Endothelial cell of umbilical vein (primary cell): ENCODE data around the gene TRPM8. TPM values are rescaled to one million over a fixed set of nuclear protein-coding genes. Genes with fewer than 3 reads are reported as not detected.

Source experiments
- BruUV-seq: library from RNA; stranded (reverse); fragments of 400-500 nt; replicated peaks from 2 replicates; lab custom pipeline; 2021; lab: Mats Ljungman, UMichigan
- CTCF ChIA-PET: fragments of 300-600, 350-600 bp; sonication (Branson Sonifier 250); formaldehyde crosslinking; loops from one replicate; lab custom pipeline; 2021; ENCODE audit warnings: antibody characterized with exemption, inconsistent platforms; lab: Charles Lee
- POLR2A ChIA-PET: fragments of 300-600, 350-600 bp; sonication (Branson Sonifier 250); formaldehyde crosslinking; loops from one replicate; lab custom pipeline; 2021; ENCODE audit warnings: antibody characterized with exemption, inconsistent platforms; lab: Charles Lee
- DNase-seq: peaks from one replicate; pipeline ENCODE4 v3.0.0-alpha.2; 2011; ENCODE audit warnings: low read depth, low spot score
- FAIRE-seq: peaks from 2 replicates; lab custom pipeline; 2011; peaks lifted over from hg19 to GRCh38; lab: Jason Lieb, UNC
- H2AFZ ChIP-seq: 2 replicates; pipeline ENCODE4 v1.6.0; 2012; ENCODE audit warnings: low read depth, low read length, control low read depth, inconsistent platforms
- H3K27ac ChIP-seq: 2 replicates; pipeline ENCODE4 v1.5.1; 2011; ENCODE audit warnings: low read depth, mild to moderate bottlenecking, control low read depth, low read length, moderate library complexity; ENCODE audit not compliant: insufficient read depth
- H3K27me3 ChIP-seq, 2 experiments: 2 replicates each; pipeline versions ENCODE4 v1.6.0 to v1.6.1; 2011; ENCODE audit warnings: low read length in 2 of 2, mixed read lengths in 1 of 2; ENCODE audit not compliant: control insufficient read depth in 2 of 2, insufficient read depth in 2 of 2
- H3K36me3 ChIP-seq, 2 experiments: 2 replicates in 1 of 2; 3 replicates in 1 of 2; pipeline ENCODE4 v1.5.1; 2011; ENCODE audit warnings: low read length in 2 of 2, mild to moderate bottlenecking in 1 of 2, moderate library complexity in 1 of 2; ENCODE audit not compliant: control insufficient read depth in 2 of 2, insufficient read depth in 2 of 2; ENCODE audit errors: extremely low read depth in 1 of 2
- H3K4me1 ChIP-seq: 3 replicates; pipeline ENCODE4 v1.5.1; 2011; ENCODE audit warnings: mild to moderate bottlenecking, low read length; ENCODE audit not compliant: control insufficient read depth, insufficient read depth; ENCODE audit errors: extremely low read depth
- H3K4me2 ChIP-seq: 2 replicates; pipeline ENCODE4 v1.6.1; 2011; ENCODE audit warnings: low read length, control low read depth, mixed read lengths; ENCODE audit not compliant: insufficient read depth
- H3K4me3 ChIP-seq, 3 experiments: fragments of 200-600 bp in 1 of 3; sonication (generic), shearing (Covaris generic) in 1 of 3; replicated peaks in 1 of 3; 2 replicates each; pipeline ENCODE4 v1.5.1; 2011 to 2016; ENCODE audit warnings: control low read depth in 3 of 3, low read length in 3 of 3, mild to moderate bottlenecking in 2 of 3, inconsistent platforms in 1 of 3, low read depth in 1 of 3, moderate library complexity in 1 of 3; ENCODE audit not compliant: insufficient read depth in 1 of 3
- H3K79me2 ChIP-seq: 2 replicates; pipeline ENCODE4 v1.6.0; 2012; ENCODE audit warnings: low read length, inconsistent platforms; ENCODE audit not compliant: control insufficient read depth, insufficient read depth
- H3K9ac ChIP-seq: replicated peaks from 2 replicates; pipeline ENCODE3; 2011; ENCODE audit warnings: low read length, control low read depth; ENCODE audit not compliant: insufficient read depth; ENCODE audit errors: extremely low read depth
- H3K9me1 ChIP-seq: replicated peaks from 3 replicates; pipeline ENCODE4 v1.6.0; 2011; ENCODE audit warnings: mild to moderate bottlenecking, low read length; ENCODE audit not compliant: control insufficient read depth, insufficient read depth; ENCODE audit errors: extremely low read depth
- H3K9me3 ChIP-seq: replicated peaks from 2 replicates; pipeline ENCODE4 v1.5.1; 2012; ENCODE audit warnings: low read length, inconsistent platforms; ENCODE audit not compliant: control insufficient read depth, insufficient read depth
- H4K20me1 ChIP-seq: replicated peaks from 2 replicates; pipeline ENCODE3; 2011; ENCODE audit warnings: mild to moderate bottlenecking, low read length; ENCODE audit not compliant: control insufficient read depth, insufficient read depth; ENCODE audit errors: extremely low read depth
- CTCF ChIP-seq, 2 donors: IDR thresholded peaks; 1 replicate in 1 of 2; 2 replicates in 1 of 2; pipeline ENCODE4 v1.5.1; 2011; ENCODE audit warnings: low read length in 2 of 2, mild to moderate bottlenecking in 2 of 2, moderate library complexity in 2 of 2, control low read depth in 1 of 2, inconsistent platforms in 1 of 2, low read depth in 1 of 2; ENCODE audit not compliant: insufficient read depth in 1 of 2; ENCODE audit errors: extremely low read depth in 1 of 2
- EZH2 ChIP-seq: IDR thresholded peaks from 2 replicates; pipeline ENCODE4 v1.6.1; 2012; ENCODE audit warnings: borderline replicate concordance, low read depth, mild to moderate bottlenecking, moderate library complexity, low read length, inconsistent platforms; ENCODE audit not compliant: severe bottlenecking
- FOS ChIP-seq: IDR thresholded peaks from 2 replicates; pipeline ENCODE4 v1.6.1; 2011; ENCODE audit warnings: mild to moderate bottlenecking, low read length, moderate library complexity, borderline replicate concordance; ENCODE audit not compliant: insufficient read depth
- GATA2 ChIP-seq: IDR thresholded peaks from 2 replicates; pipeline ENCODE4 v1.7.0; 2011; ENCODE audit warnings: low read depth, mild to moderate bottlenecking, moderate library complexity, mixed read lengths, low read length; ENCODE audit not compliant: insufficient read length, insufficient read depth
- JUN ChIP-seq: IDR thresholded peaks from 2 replicates; pipeline ENCODE4 v1.6.1; 2011; ENCODE audit warnings: borderline replicate concordance, low read depth; ENCODE audit not compliant: insufficient read length, insufficient read depth
- MAX ChIP-seq: IDR thresholded peaks from 2 replicates; pipeline ENCODE4 v1.6.1; 2011; ENCODE audit not compliant: insufficient read depth, insufficient read length
- MYC ChIP-seq: IDR thresholded peaks from one replicate; pipeline ENCODE4 v1.6.1; 2011; ENCODE audit warnings: mild to moderate bottlenecking, low read depth, low read length
- POLR2A ChIP-seq: IDR thresholded peaks from 2 replicates; pipeline ENCODE4 v1.6.1; 2012; ENCODE audit warnings: low read depth, mild to moderate bottlenecking, control low read depth, low read length
- POLR2AphosphoS5 ChIP-seq: IDR thresholded peaks from 2 replicates; pipeline ENCODE4 v1.6.1; 2012; ENCODE audit warnings: low read depth, mild to moderate bottlenecking, control low read depth, low read length, moderate library complexity; ENCODE audit not compliant: insufficient read depth
- dilution Hi-C: fragments of 300-500 bp; cut with MboI; formaldehyde crosslinking; loops from one replicate; pipeline ENCODE4 v1.15.0; 2019; ENCODE audit warnings: low sequenced_read_pairs; ENCODE audit not compliant: extremely low pct_ligation_motif_present
- intact Hi-C: fragments of 100-400 bp; cut with micrococcal nuclease; formaldehyde crosslinking; loops from one replicate; pipeline ENCODE4 v1.10.0; 2022
- polyA plus RNA-seq, 4 experiments: library from polyadenylated mRNA; depleted of rRNA in 3 of 4; stranded (reverse) in 3 of 4; unstranded in 1 of 4; fragments of >200 nt; gene quantifications; 2 replicates each; pipeline versions ENCODE4 v1.2.1 to v1.2.3, GENCODE V29; 2011 to 2012; ENCODE audit warnings: missing spikeins in 1 of 4
- total RNA-seq: library from RNA; stranded (reverse); gene quantifications from 2 replicates; pipeline ENCODE4 v1.2.3, GENCODE V29; 2021

Gene TRPM8
- total and polyA plus RNA-seq, 2 donors (not counting 3 experiments of a cell fraction or from before 2014, with no cell fraction given) = not detected

GRCh38 chr2:233940376-233941276 is 23.5 kb downstream of the TRPM8 start:
- no peak for FAIRE-seq
- H3K27me3 ChIP-seq = peaks cover 0 to 14% of the 10 kb centered on the region in 2 experiments

More at GRCh38 chr2:233940376-233941276, 23.5 kb downstream of the TRPM8 start:
- no peaks in the 10 kb centered on the region for H4K20me1 ChIP-seq
- no peaks in the 10 kb centered on the region for H3K79me2 ChIP-seq
- no peak overlapping the region for H2AFZ ChIP-seq
- H3K4me1 ChIP-seq = no peaks in the 10 kb centered on the region
- no peak overlapping the region for H3K4me3 ChIP-seq
- BruUV-seq = no TSS peak
- no peaks in the 10 kb centered on the region for H3K9me1 ChIP-seq
- no peak overlapping the region for H3K9ac ChIP-seq
- CTCF ChIA-PET = interaction anchor here (0.9 kb wide), 1 partner anchor 12 kb away, joined by 3 read pairs; no protein-coding TSS in a partner anchor
- no peak for DNase-seq
- H3K27ac ChIP-seq = no peak overlapping the region
- H3K9me3 ChIP-seq = no peaks in the 10 kb centered on the region
- H3K36me3 ChIP-seq = no peaks in the 10 kb centered on the region
- H3K4me2 ChIP-seq = no peak overlapping the region
- dilution Hi-C loops = no loop called here
- intact Hi-C loops = no loop called here
- POLR2A ChIA-PET = no interaction called here
- TF ChIP-seq POLR2A (no peak), FOS (no peak), MYC (no peak), EZH2 (no peak), JUN (no peak), CTCF (IDR thresholded peaks at IDR 0.05; ENCODE audit: extremely low read depth in 1 of 2, insufficient read depth in 1 of 2, low read depth in 1 of 2, low read length in 2 of 2) (no peak), POLR2AphosphoS5 (no peak), GATA2 (no peak), MAX (no peak)
